ENCODE data around the gene ENOX1. TPM values are rescaled to one million over a fixed set of nuclear protein-coding genes. Genes with fewer than 3 reads are reported as not detected.

ENOX1 gene
- total RNA-seq, 6 experiments from 2014 or later, result 0.50 to 3.2 (median 0.64) TPM

DNA sequence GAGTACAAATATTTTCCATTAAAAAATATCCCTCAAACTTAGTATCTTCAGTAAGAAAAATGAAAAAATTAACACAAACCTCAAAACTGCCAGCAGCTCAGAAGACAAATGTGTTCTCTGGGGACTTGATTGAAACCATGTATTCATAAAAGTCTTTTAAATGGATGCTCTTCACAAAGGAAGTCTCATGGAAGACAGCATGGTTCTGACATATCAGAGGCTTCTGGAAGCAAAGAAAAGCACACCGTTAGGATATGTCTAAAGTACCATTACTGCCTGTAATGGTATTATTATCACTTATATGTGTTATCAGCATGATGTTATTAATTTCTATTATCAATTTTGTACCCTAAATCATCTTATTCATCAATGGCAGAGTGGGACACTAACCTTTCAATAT is 302.8 kb downstream of the ENOX1 start:
- Mint-ChIP-seq H3K4me3 (no peak overlapping the region), H3K9me3 (no peaks in the 10 kb centered on the region), H3K27me3 (ENCODE audit: insufficient read depth) (peaks cover 5% of the 10 kb centered on the region; the same call in 1 of the 2 replicates), H3K36me3 (ENCODE audit: low read depth) (no peaks in the 10 kb centered on the region), H3K27ac (no peak overlapping the region), H3K4me1 (ENCODE audit: low read depth) (no peaks in the 10 kb centered on the region)
- DNase-seq, result no peak
- TF ChIP-seq, protein P1, sequence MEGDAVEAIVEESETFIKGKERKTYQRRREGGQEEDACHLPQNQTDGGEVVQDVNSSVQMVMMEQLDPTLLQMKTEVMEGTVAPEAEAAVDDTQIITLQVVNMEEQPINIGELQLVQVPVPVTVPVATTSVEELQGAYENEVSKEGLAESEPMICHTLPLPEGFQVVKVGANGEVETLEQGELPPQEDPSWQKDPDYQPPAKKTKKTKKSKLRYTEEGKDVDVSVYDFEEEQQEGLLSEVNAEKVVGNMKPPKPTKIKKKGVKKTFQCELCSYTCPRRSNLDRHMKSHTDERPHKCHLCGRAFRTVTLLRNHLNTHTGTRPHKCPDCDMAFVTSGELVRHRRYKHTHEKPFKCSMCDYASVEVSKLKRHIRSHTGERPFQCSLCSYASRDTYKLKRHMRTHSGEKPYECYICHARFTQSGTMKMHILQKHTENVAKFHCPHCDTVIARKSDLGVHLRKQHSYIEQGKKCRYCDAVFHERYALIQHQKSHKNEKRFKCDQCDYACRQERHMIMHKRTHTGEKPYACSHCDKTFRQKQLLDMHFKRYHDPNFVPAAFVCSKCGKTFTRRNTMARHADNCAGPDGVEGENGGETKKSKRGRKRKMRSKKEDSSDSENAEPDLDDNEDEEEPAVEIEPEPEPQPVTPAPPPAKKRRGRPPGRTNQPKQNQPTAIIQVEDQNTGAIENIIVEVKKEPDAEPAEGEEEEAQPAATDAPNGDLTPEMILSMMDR (IDR thresholded peaks at IDR 0.05), result no peak

DNA sequence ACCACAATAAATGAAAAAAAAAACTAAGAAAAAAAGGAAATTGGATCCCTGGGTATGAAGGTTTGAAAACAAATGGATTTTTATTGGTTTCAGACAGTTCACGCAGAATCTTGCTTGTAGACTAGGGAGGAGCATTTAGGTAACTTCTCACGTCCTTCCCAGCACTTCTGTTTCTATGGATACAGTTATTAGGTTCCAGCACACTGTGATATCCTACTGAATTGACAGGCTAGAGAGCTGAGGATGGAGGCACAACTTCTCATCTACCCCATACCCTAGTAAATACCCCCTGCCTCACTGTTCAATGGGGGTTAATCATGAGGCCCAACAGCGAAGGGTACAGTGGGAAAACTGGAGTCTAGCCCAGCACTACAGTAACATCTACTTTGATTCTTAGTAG is 304.1 kb downstream of the ENOX1 start:
- DNase-seq, result no peak
- peaks cover 5% of the 10 kb centered on the region; the same call in 1 of the 2 replicates for H3K27me3 Mint-ChIP-seq (ENCODE audit: insufficient read depth)
- no peak overlapping the region for H3K4me3 Mint-ChIP-seq
- H3K9me3 Mint-ChIP-seq, result no peaks in the 10 kb centered on the region
- no peaks in the 10 kb centered on the region for H3K36me3 Mint-ChIP-seq (ENCODE audit: low read depth)
- no peak overlapping the region for H3K27ac Mint-ChIP-seq
- TF ChIP-seq, protein P1 (IDR thresholded peaks at IDR 0.05), result no peak
- H3K4me1 Mint-ChIP-seq (ENCODE audit: low read depth), result no peaks in the 10 kb centered on the region

DNA sequence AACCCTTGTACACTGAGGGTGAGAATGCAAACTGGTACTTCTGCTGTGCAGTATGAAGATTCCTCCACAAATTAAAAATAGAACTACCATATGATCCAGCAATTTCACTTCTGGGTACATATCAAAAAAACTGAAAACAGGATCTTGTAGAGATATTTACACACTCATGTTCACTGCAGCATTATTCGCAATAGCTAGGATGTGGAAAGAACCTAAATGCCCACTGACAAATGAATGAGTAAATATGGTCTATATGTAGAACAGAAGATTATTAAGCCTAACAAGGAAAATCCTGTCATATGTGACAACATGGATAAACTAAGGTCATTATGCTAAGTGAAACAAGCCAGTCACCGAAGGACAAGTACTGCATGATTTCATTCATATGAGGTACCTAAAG is 304.7 kb downstream of the ENOX1 start:
- no peak for DNase-seq

DNA sequence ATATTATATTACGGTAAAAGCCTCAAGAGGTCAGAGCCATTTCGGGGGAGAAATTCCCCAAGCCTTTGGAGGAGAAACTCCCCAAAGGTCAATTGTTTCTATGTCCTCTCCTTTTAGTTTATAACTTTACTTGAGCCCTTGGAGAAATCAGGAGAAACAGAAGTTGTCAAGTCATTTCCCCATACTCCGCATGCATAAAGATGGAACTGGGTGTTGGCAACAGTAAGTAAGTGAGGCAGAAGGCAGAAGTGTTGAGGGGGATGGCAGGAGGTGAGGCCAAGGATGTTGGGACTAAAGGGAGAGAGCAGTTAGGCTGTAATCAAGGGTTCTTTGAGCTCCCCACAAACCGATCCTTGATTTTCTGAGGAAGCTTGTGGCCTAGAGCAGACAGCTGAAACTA is 307.9 kb downstream of the ENOX1 start:
- no peaks in the 10 kb centered on the region for H3K36me3 Mint-ChIP-seq (ENCODE audit: low read depth)
- TF ChIP-seq, protein P1 (IDR thresholded peaks at IDR 0.05), result no peak
- no peak overlapping the region for H3K27ac Mint-ChIP-seq
- DNase-seq, result no peak
- no peaks in the 10 kb centered on the region for H3K9me3 Mint-ChIP-seq
- peaks cover 7% of the 10 kb centered on the region for H3K27me3 Mint-ChIP-seq (ENCODE audit: insufficient read depth)
- no peak overlapping the region for H3K4me3 Mint-ChIP-seq
- H3K4me1 Mint-ChIP-seq (ENCODE audit: low read depth), result no peaks in the 10 kb centered on the region

More for the DNA sequence above, 304.7 kb downstream of the ENOX1 start:
- H3K27me3 Mint-ChIP-seq (ENCODE audit: insufficient read depth), result peaks cover 5% of the 10 kb centered on the region; the same call in 1 of the 2 replicates
- H3K4me3 Mint-ChIP-seq, result no peak overlapping the region
- H3K4me1 Mint-ChIP-seq (ENCODE audit: low read depth), result no peaks in the 10 kb centered on the region
- no peaks in the 10 kb centered on the region for H3K36me3 Mint-ChIP-seq (ENCODE audit: low read depth)
- TF ChIP-seq, protein P1 (IDR thresholded peaks at IDR 0.05), result no peak
- no peak overlapping the region for H3K27ac Mint-ChIP-seq
- H3K9me3 Mint-ChIP-seq, result no peaks in the 10 kb centered on the region

DNA sequence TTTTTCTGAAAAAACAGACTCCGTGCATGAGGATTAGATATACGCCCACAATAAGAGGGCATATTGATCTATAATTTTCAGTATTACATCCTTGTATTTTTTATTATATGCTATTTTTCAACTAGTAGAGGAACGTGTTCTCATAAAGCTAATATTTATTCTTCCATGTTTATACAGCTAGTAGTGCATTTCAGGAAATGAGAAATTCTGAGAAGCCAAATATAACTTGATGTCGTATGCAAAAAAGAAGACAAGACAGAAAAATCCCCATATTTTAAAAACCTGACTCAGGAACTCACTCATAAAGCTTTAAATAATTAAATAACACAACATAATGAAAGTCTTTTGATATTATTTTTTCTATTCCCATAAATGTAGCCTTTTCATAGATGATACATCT is 308.6 kb downstream of the ENOX1 start:
- no peaks in the 10 kb centered on the region for H3K9me3 Mint-ChIP-seq
- TF ChIP-seq, protein P1 (IDR thresholded peaks at IDR 0.05), result no peak
- peaks cover 7% of the 10 kb centered on the region for H3K27me3 Mint-ChIP-seq (ENCODE audit: insufficient read depth)
- H3K4me3 Mint-ChIP-seq, result no peak overlapping the region
- H3K36me3 Mint-ChIP-seq (ENCODE audit: low read depth), result no peaks in the 10 kb centered on the region
- no peaks in the 10 kb centered on the region for H3K4me1 Mint-ChIP-seq (ENCODE audit: low read depth)
- no peak for DNase-seq
- no peak overlapping the region for H3K27ac Mint-ChIP-seq

DNA sequence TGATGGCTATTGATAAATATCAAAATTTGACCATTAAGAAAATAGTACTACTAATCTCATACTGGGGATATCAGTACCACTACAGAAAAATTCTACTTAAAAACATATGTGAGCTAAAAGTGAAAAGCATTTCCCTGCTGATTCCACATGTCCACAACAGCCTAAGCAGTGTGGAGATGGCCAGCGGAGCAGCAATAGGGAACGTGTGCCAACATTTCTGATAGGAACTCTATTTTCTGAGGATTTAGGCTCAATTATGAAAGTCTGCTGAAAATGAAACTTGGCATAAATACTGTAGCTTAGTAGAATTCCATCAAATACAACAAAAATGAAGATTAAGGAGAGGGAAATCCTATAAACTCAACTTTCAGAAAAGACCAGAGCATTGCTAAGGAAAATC is 311.6 kb downstream of the ENOX1 start:
- TF ChIP-seq, protein P1 (IDR thresholded peaks at IDR 0.05), result no peak
- no peak for DNase-seq
- no peaks in the 10 kb centered on the region for H3K9me3 Mint-ChIP-seq
- no peaks in the 10 kb centered on the region for H3K4me1 Mint-ChIP-seq (ENCODE audit: low read depth)
- H3K27ac Mint-ChIP-seq, result no peak overlapping the region
- peaks cover 7% of the 10 kb centered on the region for H3K27me3 Mint-ChIP-seq (ENCODE audit: insufficient read depth)
- no peaks in the 10 kb centered on the region for H3K36me3 Mint-ChIP-seq (ENCODE audit: low read depth)
- no peak overlapping the region for H3K4me3 Mint-ChIP-seq
